ENCODE results near the gene ROBO2. TPM values are rescaled to one million over a fixed set of nuclear protein-coding genes. Genes with fewer than 3 reads are reported as not detected.
A peak's percentile ranks its signal among the peaks of the same experiment; 100 is the strongest.

ROBO2 gene
- total and polyA plus RNA-seq, 10 donors = 0.41 to 14.8 (median 5.2) TPM

DNA sequence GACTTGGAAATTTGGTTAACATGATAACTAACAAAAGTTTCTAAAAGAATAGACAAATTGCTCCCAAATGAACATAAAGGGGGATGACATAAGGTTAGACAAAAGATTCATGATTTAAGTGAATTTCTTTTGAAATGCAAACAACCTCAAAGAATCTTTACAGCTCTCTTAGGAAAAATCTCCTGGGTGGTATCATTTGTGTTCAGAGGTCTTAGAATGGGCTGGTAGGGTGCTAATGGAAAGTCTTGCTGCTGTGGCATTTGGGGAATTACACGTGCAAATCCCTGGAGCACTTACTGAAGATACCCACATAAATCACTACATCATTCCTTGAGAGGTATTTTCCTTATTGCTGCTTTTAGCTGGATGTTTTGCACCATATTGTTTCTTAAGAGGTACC is 14.4 kb upstream of the ROBO2 start:
- no peak for TF ChIP-seq POLR2A (IDR thresholded peaks at IDR 0.05)
- TF ChIP-seq, protein P1, sequence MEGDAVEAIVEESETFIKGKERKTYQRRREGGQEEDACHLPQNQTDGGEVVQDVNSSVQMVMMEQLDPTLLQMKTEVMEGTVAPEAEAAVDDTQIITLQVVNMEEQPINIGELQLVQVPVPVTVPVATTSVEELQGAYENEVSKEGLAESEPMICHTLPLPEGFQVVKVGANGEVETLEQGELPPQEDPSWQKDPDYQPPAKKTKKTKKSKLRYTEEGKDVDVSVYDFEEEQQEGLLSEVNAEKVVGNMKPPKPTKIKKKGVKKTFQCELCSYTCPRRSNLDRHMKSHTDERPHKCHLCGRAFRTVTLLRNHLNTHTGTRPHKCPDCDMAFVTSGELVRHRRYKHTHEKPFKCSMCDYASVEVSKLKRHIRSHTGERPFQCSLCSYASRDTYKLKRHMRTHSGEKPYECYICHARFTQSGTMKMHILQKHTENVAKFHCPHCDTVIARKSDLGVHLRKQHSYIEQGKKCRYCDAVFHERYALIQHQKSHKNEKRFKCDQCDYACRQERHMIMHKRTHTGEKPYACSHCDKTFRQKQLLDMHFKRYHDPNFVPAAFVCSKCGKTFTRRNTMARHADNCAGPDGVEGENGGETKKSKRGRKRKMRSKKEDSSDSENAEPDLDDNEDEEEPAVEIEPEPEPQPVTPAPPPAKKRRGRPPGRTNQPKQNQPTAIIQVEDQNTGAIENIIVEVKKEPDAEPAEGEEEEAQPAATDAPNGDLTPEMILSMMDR (IDR thresholded peaks at IDR 0.05 in 8 of 11, conservative IDR thresholded peaks at IDR 0.05 in 3 of 11) = no peak
- no peak for TF ChIP-seq POLR2AphosphoS5 (IDR thresholded peaks at IDR 0.05)
- Histone ChIP-seq H3K27ac (no peak overlapping the region), H3K4me3 (no peak overlapping the region), H3K36me3 (no peaks in the 10 kb centered on the region), H3K9me3 (peaks cover 0 to 7% (median 0%) of the 10 kb centered on the region in 8 donors), H3K27me3 (replicated peaks in 1 of 7) (no peaks in the 10 kb centered on the region), H3K4me1 (no peaks in the 10 kb centered on the region)
- intact Hi-C loops (cut with DNase I; ENCODE audit: low total_unique reads) = no loop called here
- 14 to 25% (median 20%) methylated on average over 1 of the region's 1 CpG for WGBS, 5 donors
- DNase-seq = no peak

DNA sequence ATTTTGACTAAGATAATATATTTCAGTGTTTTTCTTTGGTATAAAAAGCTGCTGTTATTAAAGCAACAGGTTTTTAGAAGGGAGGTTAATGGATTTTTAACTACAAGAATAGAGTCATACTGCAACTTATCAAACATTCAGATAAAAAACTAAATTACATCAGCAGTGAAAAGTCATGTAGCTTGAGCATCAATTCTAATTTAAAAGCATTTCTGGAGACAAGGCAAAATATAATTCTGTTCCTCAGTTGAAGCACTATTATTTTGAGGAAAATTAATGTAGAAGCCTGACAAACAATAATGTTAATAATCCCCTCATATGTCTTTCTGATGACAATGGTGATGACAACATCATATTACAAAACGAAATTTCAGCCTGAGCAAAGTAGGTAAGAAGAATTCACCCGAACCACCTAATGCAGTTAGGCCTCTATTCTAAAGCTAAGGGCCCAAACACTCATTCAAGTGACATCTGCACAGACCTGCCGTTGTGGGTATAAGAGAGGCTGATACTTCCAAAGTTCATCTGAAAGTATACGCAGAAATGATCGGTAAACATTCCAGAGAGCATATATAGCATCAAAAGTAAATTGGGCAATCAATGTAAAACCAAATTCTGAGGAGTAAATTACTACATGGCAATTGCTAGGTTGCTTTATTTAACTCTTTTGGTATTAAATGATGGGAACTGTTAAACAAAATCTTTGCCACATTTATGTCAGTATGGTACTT is 12.8 kb upstream of the ROBO2 start:
- Histone ChIP-seq H3K27me3 (replicated peaks in 1 of 7) (no peaks in the 10 kb centered on the region), H3K9me3 (peaks cover 0 to 3% (median 0%) of the 10 kb centered on the region in 8 donors), H3K36me3 (no peaks in the 10 kb centered on the region), H3K27ac (no peak overlapping the region), H3K4me1 (no peaks in the 10 kb centered on the region), H3K4me3 (no peak overlapping the region)
- intact Hi-C loops (cut with DNase I; ENCODE audit: low total_unique reads) = no loop called here
- TF ChIP-seq, protein P1 (IDR thresholded peaks at IDR 0.05 in 8 of 11, conservative IDR thresholded peaks at IDR 0.05 in 3 of 11) = no peak
- TF ChIP-seq POLR2A (IDR thresholded peaks at IDR 0.05) = no peak
- TF ChIP-seq POLR2AphosphoS5 (IDR thresholded peaks at IDR 0.05) = no peak
- WGBS, 5 donors = 71 to 84% (median 81%) methylated on average over 5 of the region's 5 CpGs
- no peak for DNase-seq

DNA sequence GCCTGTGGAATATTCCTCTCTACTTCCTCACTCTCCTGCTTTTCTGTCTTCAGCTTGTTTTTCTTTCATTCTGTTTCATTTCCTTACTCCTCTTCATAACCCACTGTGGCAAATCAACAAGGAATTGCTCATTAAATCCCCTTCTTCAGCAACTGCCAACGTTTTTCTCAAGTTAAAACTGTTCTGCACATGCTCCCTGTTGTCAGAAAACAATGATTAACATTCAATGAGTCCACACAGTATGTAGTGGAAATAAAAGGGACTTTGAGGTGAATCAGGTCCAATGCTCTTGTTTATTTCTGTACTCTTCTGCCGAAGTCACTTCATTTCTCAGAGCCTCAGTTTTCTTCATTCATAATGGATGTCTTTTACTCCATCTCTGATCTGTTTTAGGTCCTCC is 11.9 kb upstream of the ROBO2 start:
- intact Hi-C loops (cut with DNase I; ENCODE audit: low total_unique reads) = no loop called here
- no peak for DNase-seq
- Histone ChIP-seq H3K27me3 (replicated peaks in 1 of 7) (no peaks in the 10 kb centered on the region), H3K36me3 (no peaks in the 10 kb centered on the region), H3K4me1 (no peaks in the 10 kb centered on the region), H3K27ac (no peak overlapping the region), H3K9me3 (peaks cover 0 to 1% (median 0%) of the 10 kb centered on the region in 8 donors), H3K4me3 (no peak overlapping the region)
- TF ChIP-seq POLR2A (IDR thresholded peaks at IDR 0.05) = no peak
- no peak for TF ChIP-seq POLR2AphosphoS5 (IDR thresholded peaks at IDR 0.05)
- TF ChIP-seq, protein P1 (IDR thresholded peaks at IDR 0.05 in 8 of 11, conservative IDR thresholded peaks at IDR 0.05 in 3 of 11) = no peak
- 51 to 71% (median 60%) methylated on average over 2 of the region's 2 CpGs for WGBS, 5 donors

DNA sequence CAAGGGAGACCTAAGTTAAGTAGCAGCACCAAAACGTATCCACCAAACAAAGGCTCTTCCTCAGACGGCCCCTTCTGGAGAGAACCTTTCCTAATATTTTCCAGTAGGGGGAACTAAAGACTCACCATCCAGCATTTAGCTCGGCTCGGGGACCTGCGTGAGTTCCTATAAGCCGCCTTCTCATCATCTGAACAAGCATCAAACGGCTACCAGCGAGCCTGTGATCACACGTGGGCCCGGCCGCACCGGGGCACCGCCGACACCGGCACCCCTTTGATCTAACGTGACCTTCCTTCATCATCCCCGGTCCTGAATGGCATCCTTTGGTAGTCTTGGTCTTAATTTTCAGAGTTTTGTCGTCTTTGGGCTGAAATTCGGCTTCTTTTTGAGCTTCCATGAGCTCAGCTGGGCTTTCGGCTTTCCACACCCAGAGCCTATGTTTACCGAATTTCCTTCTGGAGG is 1.4 kb upstream of the ROBO2 start:
- no peak for TF ChIP-seq POLR2A (IDR thresholded peaks at IDR 0.05)
- TF ChIP-seq POLR2AphosphoS5 (IDR thresholded peaks at IDR 0.05) = peak in 1 of 3 donors; percentile 56
- TF ChIP-seq, protein P1 (IDR thresholded peaks at IDR 0.05 in 8 of 11, conservative IDR thresholded peaks at IDR 0.05 in 3 of 11) = peak in 9 of 11 experiments; percentile 19 to 67 (median 51)
- H3K4me3 ChIP-seq = peak overlapping the region; percentile 18 to 67 (median 43)
- peaks cover 0 to 52% (median 13%) of the 10 kb centered on the region in 7 donors for H3K27me3 ChIP-seq (replicated peaks in 1 of 7)
- H3K4me1 ChIP-seq = peaks cover 0 to 16% (median 2%) of the 10 kb centered on the region in 6 donors
- no peaks in the 10 kb centered on the region for H3K9me3 ChIP-seq
- WGBS, 5 donors = 1 to 4% (median 1%) methylated on average over 21 of the region's 21 CpGs
- H3K27ac ChIP-seq = peak overlapping the region in 2 of 8 donors; percentile 41 to 61
- intact Hi-C loops (cut with DNase I; ENCODE audit: low total_unique reads) = loop anchor here (10.0 kb wide), 1 partner anchor 216 kb away; no protein-coding TSS in a partner anchor
- no peak for DNase-seq
- no peaks in the 10 kb centered on the region for H3K36me3 ChIP-seq
